Activated T-cell treated with anti-CD3 and anti-CD28 coated beads, Interleukin-2, amount 50 U/mL, for 72 hours (primary cell): ENCODE measurements around the gene COL12A1. TPM values are rescaled to one million over a fixed set of nuclear protein-coding genes. Genes with fewer than 3 reads are reported as not detected.

Experiments
- ATAC-seq, 2 donors: fragments of 150-1000 bp; cut with Tn5 transposase; replicated peaks in 1 of 2; 2 replicates each; pipeline ENCODE4 v1.10.0; 2021; ENCODE audit warnings: moderate library complexity in 2 of 2, mild to moderate bottlenecking in 1 of 2
- DNase-seq, 2 donors: peaks; one replicate each; pipeline ENCODE4 v3.0.0; 2021 to 2022; ENCODE audit warnings: mixed read lengths in 1 of 2
- H3K27ac Mint-ChIP-seq: one replicate; pipeline ENCODE4 v1.8.0; 2022; ENCODE audit warnings: mild to moderate bottlenecking, moderate library complexity, mixed read lengths
- H3K27me3 Mint-ChIP-seq: one replicate; pipeline ENCODE4 v1.8.0; 2022; ENCODE audit warnings: low read depth, mixed read lengths
- H3K36me3 Mint-ChIP-seq, 2 donors: one replicate each; pipeline ENCODE4 v1.8.0; 2022; ENCODE audit warnings: mixed read lengths in 2 of 2, mild to moderate bottlenecking in 1 of 2; ENCODE audit not compliant: insufficient read depth in 2 of 2
- H3K4me1 Mint-ChIP-seq: one replicate; pipeline ENCODE4 v1.8.0; 2022; ENCODE audit warnings: low read depth, mixed read lengths
- H3K4me3 Mint-ChIP-seq, 2 donors: one replicate each; pipeline ENCODE4 v1.8.0; 2022; ENCODE audit warnings: mild to moderate bottlenecking in 2 of 2, mixed read lengths in 2 of 2, moderate library complexity in 2 of 2
- H3K9me3 Mint-ChIP-seq, 2 donors: one replicate each; pipeline ENCODE4 v1.8.0; 2022; ENCODE audit warnings: mixed read lengths in 2 of 2
- total RNA-seq, 2 donors: library from RNA; stranded (reverse); gene quantifications; one replicate each; pipeline ENCODE4 v1.2.3, GENCODE V29; 2022

COL12A1 gene
- total RNA-seq, 2 donors from 2014 or later: not detected

DNA sequence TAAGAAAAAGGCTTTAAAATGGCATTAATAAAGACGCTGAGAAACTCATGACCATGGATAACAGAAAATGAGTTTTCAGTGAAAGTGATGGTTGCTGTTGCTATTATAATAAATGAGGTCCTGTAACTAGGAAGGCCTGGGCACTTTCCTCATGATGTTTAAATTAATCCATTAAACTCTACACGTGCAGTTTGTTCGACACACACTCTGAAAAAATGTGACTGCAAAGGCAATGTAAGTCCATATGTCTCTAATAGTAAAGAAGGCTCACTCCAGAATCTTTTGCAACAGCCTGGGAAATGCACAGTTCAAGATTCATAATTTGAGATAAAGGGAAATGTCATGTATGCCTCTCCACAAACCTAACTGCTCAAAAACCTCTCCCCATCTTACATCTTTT lies 153.4 kb downstream of the COL12A1 start:
- Mint-ChIP-seq H3K9me3 (peaks cover 0 to 1% of the 10 kb centered on the region in 2 donors), H3K36me3 (no peaks in the 10 kb centered on the region), H3K4me1 (no peaks in the 10 kb centered on the region), H3K27me3 (no peaks in the 10 kb centered on the region), H3K4me3 (no peak overlapping the region), H3K27ac (no peak overlapping the region)
- DNase-seq (no peak), ATAC-seq (no peak)

DNA sequence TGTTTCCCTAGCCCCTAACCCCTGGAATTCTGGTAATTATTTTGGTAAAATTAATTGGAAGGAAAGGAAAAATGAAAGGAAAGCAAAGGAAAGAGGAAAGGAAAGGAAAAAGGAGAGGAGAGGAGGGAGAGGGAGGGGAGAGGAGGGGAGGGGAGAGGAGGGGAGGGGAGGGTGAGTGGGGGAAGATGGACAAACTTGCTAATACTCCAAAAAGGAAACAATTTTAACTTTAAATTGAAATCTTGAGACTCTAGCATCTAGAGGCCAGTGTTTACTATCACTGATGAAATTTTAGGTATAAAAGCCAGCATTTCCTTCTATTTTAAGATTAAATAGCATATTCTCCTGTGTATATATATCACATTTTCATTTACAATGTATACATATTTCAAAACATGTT lies 156.5 kb downstream of the COL12A1 start:
- ATAC-seq: no peak
- H3K27ac Mint-ChIP-seq: no peak overlapping the region
- no peaks in the 10 kb centered on the region for H3K4me1 Mint-ChIP-seq
- no peak for DNase-seq
- H3K27me3 Mint-ChIP-seq: no peaks in the 10 kb centered on the region
- H3K9me3 Mint-ChIP-seq: peaks cover 0 to 3% of the 10 kb centered on the region in 2 donors
- H3K36me3 Mint-ChIP-seq: no peaks in the 10 kb centered on the region
- H3K4me3 Mint-ChIP-seq: no peak overlapping the region

DNA sequence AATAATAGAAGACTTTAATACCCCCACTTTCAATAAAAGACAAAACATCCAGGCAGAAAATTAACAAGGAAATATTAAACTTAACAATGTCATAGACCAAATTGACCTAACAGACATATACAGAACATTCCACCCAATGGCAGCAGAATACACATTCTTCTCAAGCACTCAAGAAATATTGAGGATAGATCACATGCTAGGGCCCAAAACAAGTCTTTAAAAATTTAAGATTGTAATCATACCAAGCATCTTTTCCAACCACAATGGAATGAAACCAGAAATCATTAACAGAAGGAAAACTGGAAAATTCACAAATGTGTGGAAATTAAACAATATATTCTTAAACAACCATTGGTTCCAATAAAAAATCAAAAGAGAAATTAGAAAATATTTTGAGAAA lies 161.0 kb downstream of the COL12A1 start:
- Mint-ChIP-seq H3K36me3 (peaks cover 0 to 4% of the 10 kb centered on the region in 2 donors), H3K4me1 (no peaks in the 10 kb centered on the region)

DNA sequence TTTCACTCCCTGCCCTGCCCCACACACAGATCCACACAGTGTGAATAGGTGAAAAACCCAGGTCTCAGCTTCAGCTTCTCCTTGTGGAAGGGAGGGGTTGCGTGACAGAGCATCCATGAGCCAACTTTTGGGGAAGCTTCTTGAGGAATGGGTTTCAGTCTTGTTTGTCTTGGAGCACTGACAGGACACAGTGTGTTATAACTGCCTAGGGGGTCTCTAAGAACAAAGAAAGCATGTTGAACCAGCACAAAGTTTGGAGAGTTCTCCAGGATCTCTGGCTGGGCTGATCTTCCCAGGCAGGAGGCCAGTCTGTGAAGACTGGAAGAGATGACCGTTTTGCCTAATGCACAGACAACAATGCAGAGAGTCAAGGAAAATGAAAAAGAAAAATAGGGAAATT lies 164.5 kb downstream of the COL12A1 start:
- H3K27ac Mint-ChIP-seq: no peak overlapping the region
- peaks cover 3 to 7% of the 10 kb centered on the region in 2 donors for H3K9me3 Mint-ChIP-seq
- ATAC-seq: no peak
- H3K36me3 Mint-ChIP-seq: peaks cover 0 to 4% of the 10 kb centered on the region in 2 donors
- H3K4me1 Mint-ChIP-seq: no peaks in the 10 kb centered on the region
- no peak overlapping the region for H3K4me3 Mint-ChIP-seq
- no peak for DNase-seq
- no peaks in the 10 kb centered on the region for H3K27me3 Mint-ChIP-seq

More for the DNA sequence above, 161.0 kb downstream of the COL12A1 start:
- H3K27ac Mint-ChIP-seq: no peak overlapping the region
- H3K9me3 Mint-ChIP-seq: peaks cover 3 to 8% of the 10 kb centered on the region in 2 donors
- no peak overlapping the region for H3K4me3 Mint-ChIP-seq
- no peak for DNase-seq
- ATAC-seq: no peak
- H3K27me3 Mint-ChIP-seq: no peaks in the 10 kb centered on the region

Other genes with a start within 250 kb of the COL12A1 start
- 100 to 1,000 TPM; 311 to 325 TPM for gene COX7A2, start 37.7 kb upstream of the COL12A1 start, total RNA-seq
- 10 to 100 TPM; 56.2 to 63.9 TPM for gene TMEM30A, start 78.7 kb upstream of the COL12A1 start, total RNA-seq